Inferior parietal cortex (tissue), 1 donor: Measurements from ENCODE around the gene CCNY.
"Not testable (repeated sequence)": the region's sequence is repeated elsewhere in the genome, so short reads cannot be mapped to it uniquely, and the experiment has no call there.

Experiments used
- DNase-seq: peaks from one replicate; pipeline ENCODE4 v3.0.0-alpha.2; 2016; ENCODE audit errors: extremely low spot score

The CCNY gene

GRCh38 chr10:35517431-35518181 is 181.3 kb downstream of the CCNY start:
- no peak for DNase-seq

- not testable (repeated sequence) for DNase-seq
These were observed 181.9 kb downstream of the CCNY start for GRCh38 chr10:35518187-35518586.

GRCh38 chr10:35520996-35521395 is 184.7 kb downstream of the CCNY start:
- DNase-seq, result no peak

- DNase-seq, result no peak
These were observed 187.4 kb downstream of the CCNY start for GRCh38 chr10:35523670-35524225.

GRCh38 chr10:35526746-35527145 is 190.4 kb downstream of the CCNY start:
- DNase-seq, result no peak

GRCh38 chr10:35532141-35532540 is 195.8 kb downstream of the CCNY start:
- DNase-seq, result no peak

- no peak for DNase-seq
These were observed 197.3 kb downstream of the CCNY start for GRCh38 chr10:35533565-35533964.

- no peak for DNase-seq
These were observed 198.8 kb downstream of the CCNY start for GRCh38 chr10:35535136-35535535.

GRCh38 chr10:35536789-35537188 is 200.5 kb downstream of the CCNY start:
- no peak for DNase-seq

- DNase-seq, result not testable (repeated sequence)
These were observed 201.6 kb downstream of the CCNY start for GRCh38 chr10:35537925-35538324.

GRCh38 chr10:35540296-35541164 is 204.2 kb downstream of the CCNY start:
- DNase-seq, result no peak

- DNase-seq, result no peak
These were observed 205.4 kb downstream of the CCNY start for GRCh38 chr10:35541720-35542119.

- DNase-seq, result no peak
These were observed 206.0 kb downstream of the CCNY start for GRCh38 chr10:35542303-35542702.

GRCh38 chr10:35545079-35545657 is 208.9 kb downstream of the CCNY start:
- no peak for DNase-seq

- no peak for DNase-seq
These were observed 209.7 kb downstream of the CCNY start for GRCh38 chr10:35545878-35546590.

- DNase-seq, result no peak
These were observed 210.5 kb downstream of the CCNY start for GRCh38 chr10:35546824-35547225.

- DNase-seq, result no peak
These were observed 216.5 kb downstream of the CCNY start for GRCh38 chr10:35552650-35553342.

GRCh38 chr10:35554036-35554435 is 217.7 kb downstream of the CCNY start:
- DNase-seq, result no peak

- no peak for DNase-seq
These were observed 218.2 kb downstream of the CCNY start for GRCh38 chr10:35554461-35555056.
